NCI-H128 (cell line): Measurements from ENCODE around the gene FAM107B.

ENCODE experiments used
- DNase-seq: peaks from one replicate; lab custom pipeline; 2025; ENCODE audit not compliant: unreplicated experiment; lab: John Stamatoyannopoulos, UW

Gene FAM107B

DNA sequence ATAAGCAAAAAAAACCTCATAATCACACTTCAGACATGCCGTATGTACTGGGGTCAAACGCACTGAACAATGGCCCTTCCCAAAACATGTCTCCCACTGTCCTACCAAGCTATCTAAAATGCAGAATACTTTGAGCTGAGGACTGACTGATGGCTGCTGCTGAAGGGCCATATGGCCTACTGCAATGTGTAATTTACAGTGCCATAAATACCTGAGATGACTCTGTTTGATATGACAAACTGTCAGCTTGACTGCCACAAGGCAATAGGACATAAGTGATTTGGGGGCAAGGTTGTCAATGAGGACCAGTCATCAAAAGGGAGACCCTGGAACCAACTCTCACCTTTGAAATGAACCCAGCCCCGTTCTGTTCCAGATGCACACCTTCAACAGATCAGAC, 256.5 kb downstream of the FAM107B start:
- no peak for DNase-seq

DNA sequence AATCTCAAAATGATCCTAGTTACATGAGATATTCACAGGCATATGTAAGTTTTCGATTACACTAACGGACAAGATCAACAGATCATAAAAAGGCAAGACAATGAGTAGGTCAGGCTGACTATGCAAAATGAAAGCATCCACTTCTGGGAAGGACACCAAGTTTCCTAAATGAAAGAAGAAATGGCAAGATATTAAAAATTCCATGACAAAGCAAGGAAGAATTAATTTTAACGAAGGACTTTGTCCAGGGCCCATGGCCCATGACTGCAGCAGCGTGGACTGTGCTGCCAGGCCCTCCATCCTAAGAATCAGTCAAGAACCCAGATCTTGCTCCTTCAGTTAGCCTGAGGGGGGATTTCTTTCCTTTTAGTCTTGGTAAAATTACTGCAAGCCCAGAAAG, 261.6 kb downstream of the FAM107B start:
- no peak for DNase-seq

- no peak for DNase-seq
Observed at GRCh38 chr10:14510346-14510745, 264.4 kb downstream of the FAM107B start.

GRCh38 chr10:14508725-14509124, 266.0 kb downstream of the FAM107B start:
- DNase-seq: no peak

GRCh38 chr10:14507781-14508180, 266.9 kb downstream of the FAM107B start:
- no peak for DNase-seq

DNA sequence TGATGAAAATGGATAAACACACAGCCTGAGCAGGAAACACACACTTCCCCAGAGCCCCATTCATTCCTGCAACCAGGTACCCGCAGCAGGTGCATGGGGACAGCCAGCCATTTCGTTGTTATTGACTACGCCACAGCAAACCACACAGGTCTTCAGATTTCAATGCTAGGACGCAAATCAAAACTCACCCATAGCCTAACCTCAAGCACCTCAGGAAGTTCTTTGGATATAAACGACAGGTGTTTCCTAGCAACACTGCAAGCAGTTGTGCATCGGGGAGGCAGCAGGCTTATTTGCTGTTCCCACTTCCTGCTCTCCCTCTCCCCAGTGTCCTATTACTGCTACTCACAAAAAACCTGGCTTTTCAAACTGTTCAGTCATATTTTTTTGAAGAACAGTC, 267.5 kb downstream of the FAM107B start:
- DNase-seq: peak; percentile 29

- DNase-seq: no peak
Observed at GRCh38 chr10:14502431-14502830, 272.3 kb downstream of the FAM107B start.

GRCh38 chr10:14500172-14500765, 274.4 kb downstream of the FAM107B start:
- no peak for DNase-seq

- DNase-seq: no peak
Observed at GRCh38 chr10:14499601-14499904, 275.1 kb downstream of the FAM107B start.

DNA sequence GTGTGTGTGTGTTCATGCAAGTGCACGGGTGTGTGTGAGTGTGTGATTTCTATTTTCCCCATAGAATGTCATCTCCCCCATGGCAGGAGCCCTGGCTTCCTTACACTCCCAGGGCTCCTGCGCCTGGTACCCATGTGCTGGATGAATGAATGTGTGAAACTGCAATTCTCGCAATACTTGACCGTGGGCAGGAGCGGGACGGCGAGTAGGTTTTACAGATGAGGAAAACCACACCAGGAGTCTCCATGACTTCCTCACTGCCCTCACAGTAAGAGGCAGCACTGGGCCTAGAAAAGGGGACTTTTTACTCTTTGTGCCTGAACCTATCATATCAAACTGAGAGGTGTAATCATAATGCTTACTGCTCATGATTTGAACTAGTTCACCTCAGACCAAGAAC, 276.4 kb downstream of the FAM107B start:
- DNase-seq: no peak

DNA sequence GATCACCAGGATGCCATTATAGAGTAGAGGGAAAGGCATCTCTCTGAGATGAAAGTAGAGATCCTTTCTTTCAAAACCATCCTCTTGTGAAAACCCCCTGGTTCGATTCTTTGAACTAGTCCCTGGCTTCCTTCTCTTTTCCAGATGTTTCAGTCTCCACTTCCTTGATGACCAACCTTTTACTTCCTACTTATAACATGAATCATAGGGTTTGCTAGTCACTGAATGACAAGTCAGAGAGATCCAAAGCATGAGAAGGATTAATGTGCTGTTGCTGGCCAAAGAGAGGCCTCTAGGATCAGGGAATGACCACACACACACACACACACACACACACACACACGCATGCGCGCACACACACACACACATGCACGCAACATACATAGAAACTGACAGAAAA, 282.9 kb downstream of the FAM107B start:
- DNase-seq: no peak

DNA sequence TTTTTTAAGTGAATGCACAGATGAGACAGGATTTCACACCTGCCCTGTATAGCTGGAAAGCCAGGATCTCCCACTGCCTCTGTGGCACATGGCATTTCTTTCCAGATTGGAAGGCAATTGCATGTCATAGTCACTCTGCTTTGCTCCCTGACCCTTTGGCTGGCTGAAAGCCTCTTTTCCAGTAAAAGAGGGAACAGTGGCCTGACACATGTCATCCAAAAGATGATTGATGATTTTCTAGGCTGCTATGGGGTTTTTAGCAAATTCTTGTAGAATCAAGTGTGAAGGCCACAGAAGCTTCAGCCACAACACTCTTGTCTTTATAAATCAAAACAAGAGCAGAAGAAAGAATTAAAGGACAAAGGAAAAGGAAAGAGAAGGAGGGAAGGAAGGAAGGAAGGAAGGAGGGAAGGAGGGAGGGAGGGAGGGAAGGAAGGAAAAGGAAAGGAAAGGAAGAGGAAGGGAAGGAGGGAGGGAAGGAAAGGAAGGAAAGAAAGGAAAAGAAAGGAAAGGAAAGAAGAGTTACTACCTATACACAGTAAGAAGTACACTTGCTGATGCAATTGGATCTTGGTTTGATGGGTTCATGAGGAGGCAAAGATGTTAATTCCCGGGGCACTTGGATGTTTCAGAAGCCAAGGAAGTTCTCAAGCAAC, 285.0 kb downstream of the FAM107B start:
- DNase-seq: no peak

DNA sequence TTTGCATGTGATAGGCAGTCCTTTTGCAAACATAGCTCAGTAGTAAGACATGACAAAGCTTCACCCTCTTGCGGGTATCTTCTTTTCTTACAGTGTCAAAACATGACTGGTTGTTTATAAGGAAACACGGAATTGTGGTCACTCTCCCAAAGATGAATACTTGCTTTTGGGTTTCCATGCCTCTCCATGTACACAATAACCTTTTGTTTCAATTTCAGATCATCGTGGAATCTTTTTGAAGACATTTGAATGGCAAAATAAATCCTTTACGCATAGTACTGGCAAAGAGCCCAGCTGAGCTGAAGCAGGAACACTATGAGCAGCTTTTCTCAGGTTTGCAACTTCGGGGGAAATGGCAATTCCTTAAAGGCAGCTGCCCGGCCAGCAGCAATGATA, 287.2 kb downstream of the FAM107B start:
- no peak for DNase-seq

DNA sequence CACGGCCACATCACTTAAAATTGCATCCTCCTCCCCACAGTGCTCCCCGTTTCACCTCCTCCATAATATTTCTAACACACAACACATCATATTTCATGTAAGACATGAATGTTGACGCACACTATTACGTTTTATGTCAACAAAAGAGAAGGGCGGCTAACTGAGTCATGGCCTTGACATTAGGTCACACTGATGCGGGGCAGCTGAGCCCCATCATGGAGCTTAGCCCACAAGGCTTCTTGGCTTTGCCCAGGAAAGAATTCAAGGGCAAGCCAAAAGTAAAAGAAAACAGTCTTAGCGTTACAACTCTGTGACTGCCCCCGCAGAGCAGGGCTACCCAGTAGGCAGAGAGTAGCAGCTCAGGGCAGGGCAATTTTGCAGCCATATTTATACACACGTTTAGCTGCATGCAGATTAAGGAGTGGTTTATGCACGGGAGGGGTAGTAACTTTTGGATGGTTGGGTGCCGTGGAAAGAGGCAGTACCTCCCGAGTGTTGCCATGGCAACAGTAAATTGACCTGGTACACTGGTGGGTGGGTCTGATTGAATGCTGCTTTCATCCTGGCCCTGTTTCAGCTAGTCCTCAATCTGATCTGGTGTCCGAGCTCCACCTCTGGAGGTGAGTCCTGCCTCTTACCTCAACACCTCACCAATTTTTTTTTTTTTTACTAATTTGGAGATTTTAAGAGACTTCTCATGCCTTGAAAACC, 287.8 kb downstream of the FAM107B start:
- no peak for DNase-seq

DNA sequence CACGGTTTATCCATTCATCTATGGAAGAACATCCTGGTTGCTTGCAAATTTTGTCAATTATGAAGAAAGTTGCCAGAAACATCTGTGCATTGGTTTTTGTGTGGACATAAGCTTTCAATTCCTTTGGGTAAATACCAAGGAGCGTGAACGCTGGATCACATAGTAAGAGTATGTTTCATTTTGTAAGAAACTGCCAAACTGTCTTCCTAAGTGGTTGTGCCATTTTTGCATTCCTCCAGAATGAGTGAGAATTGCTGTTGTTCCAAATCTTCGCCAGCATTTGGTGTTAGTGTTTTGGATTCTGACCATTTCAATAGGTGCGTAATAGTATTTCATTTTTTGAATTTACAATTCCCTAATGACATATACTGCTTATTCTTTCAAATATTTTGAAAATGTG, 288.7 kb downstream of the FAM107B start:
- no peak for DNase-seq

- no peak for DNase-seq
Observed at GRCh38 chr10:14483417-14483816, 291.3 kb downstream of the FAM107B start.

GRCh38 chr10:14481752-14482151, 292.9 kb downstream of the FAM107B start:
- DNase-seq: no peak

DNA sequence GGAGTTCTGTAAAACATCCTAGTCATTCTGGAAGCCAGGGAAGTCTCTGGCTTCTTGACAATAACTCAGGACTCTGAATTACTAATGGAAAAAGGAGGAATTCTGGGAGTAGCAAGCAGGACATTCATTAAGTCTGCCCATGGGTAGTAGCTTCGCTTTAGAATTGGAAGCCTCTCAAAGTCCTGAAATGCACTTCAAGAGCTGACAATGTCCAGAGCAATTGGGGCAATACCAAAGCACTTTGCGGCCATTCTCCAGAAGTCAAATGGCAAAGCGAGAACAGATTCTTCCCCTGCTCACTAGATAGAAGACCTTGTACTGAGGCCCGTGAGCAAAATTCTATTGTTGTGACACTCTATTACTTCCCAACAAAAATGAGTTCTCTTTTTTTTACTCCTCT, 293.7 kb downstream of the FAM107B start:
- no peak for DNase-seq

GRCh38 chr10:14478604-14479003, 296.1 kb downstream of the FAM107B start:
- DNase-seq: no peak

GRCh38 chr10:14478201-14478600, 296.5 kb downstream of the FAM107B start:
- DNase-seq: no peak

DNA sequence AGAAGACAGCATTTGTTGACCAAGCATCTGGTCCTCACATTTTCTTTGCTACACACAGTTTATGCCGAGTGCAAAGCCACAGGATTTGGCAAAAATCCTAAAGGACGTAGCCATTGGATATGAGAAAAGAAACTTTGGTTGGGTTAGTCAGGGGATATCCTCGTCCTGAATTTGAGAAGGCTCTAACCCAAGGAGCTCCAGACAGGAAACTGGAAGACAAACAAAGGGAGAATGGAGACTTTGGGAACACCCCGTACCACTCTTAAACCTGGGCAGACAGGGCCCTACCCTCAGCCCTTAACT, 297.3 kb downstream of the FAM107B start:
- DNase-seq: no peak

DNA sequence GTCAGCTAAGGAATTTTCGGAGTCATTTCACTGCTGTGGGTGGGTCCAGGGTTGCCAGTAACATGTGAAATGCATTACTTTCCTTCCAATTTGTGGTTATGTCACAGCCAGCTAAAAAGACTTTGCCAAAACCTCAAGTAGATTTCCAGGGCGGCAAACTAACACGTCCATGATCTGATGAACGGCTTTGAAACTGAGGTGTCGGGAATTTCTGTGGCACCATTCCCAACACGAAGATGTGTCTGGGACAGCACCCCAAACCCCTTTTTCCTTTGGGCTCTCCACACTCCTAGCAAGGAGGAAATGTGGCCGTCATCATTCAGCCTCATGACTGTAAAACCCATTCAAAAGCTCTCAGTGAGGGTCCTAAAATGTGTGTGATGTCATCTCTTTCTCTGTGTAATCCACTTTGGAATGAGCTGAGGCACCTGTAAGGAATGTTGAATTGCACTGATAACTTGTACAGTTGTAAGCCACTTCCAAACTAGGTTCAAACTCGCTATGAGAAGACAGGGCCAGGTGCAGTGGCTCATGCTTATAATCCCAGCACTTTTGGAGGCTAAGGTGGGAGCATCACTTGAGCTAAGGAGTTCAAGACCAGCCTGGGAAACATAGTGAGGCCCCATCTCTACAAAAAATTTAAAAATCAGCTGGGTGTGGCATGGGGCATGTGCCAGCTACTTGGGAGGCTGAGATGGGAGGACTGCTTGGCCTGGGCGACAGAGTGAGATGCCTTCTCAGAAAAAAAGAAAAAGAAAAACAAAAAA, 297.9 kb downstream of the FAM107B start:
- no peak for DNase-seq
